HCEC 1CT (cell line): ENCODE measurements around the gene FAM78A.
"Not testable (repeated sequence)": the region's sequence is repeated elsewhere in the genome, so short reads cannot be mapped to it uniquely, and the experiment has no call there.

Source experiments
- DNase-seq: peaks from one replicate; pipeline ENCODE4 v3.0.0-alpha.2; 2017

The FAM78A gene

GRCh38 chr9:131236161-131236560 is 40.1 kb downstream of the FAM78A start:
- DNase-seq, result no peak

GRCh38 chr9:131235480-131235851 is 40.8 kb downstream of the FAM78A start:
- DNase-seq, result no peak

- DNase-seq, result no peak
These were observed 41.4 kb downstream of the FAM78A start for GRCh38 chr9:131234799-131235479.

- DNase-seq, result no peak
These were observed 42.3 kb downstream of the FAM78A start for GRCh38 chr9:131233995-131234394.

- no peak for DNase-seq
These were observed 42.8 kb downstream of the FAM78A start for GRCh38 chr9:131233556-131233955.

GRCh38 chr9:131228988-131229387 is 47.3 kb downstream of the FAM78A start:
- no peak for DNase-seq

- DNase-seq, result no peak
These were observed 48.3 kb downstream of the FAM78A start for GRCh38 chr9:131227959-131228460.

- no peak for DNase-seq
These were observed 49.0 kb downstream of the FAM78A start for GRCh38 chr9:131227112-131227958.

GRCh38 chr9:131226226-131226625 is 50.1 kb downstream of the FAM78A start:
- DNase-seq, result no peak

- no peak for DNase-seq
These were observed 53.9 kb downstream of the FAM78A start for GRCh38 chr9:131222460-131222859.

GRCh38 chr9:131220485-131220884 is 55.8 kb downstream of the FAM78A start:
- no peak for DNase-seq

- no peak for DNase-seq
These were observed 57.9 kb downstream of the FAM78A start for GRCh38 chr9:131218370-131218769.

- DNase-seq, result no peak
These were observed 58.8 kb downstream of the FAM78A start for GRCh38 chr9:131217331-131218031.

GRCh38 chr9:131216806-131217205 is 59.5 kb downstream of the FAM78A start:
- no peak for DNase-seq

- DNase-seq, result no peak
These were observed 61.4 kb downstream of the FAM78A start for GRCh38 chr9:131214876-131215275.

GRCh38 chr9:131214286-131214856 is 61.9 kb downstream of the FAM78A start:
- peak; percentile 2 for DNase-seq

GRCh38 chr9:131211920-131212319 is 64.4 kb downstream of the FAM78A start:
- DNase-seq, result not testable (repeated sequence)
